HEK293 (cell line): ENCODE results near the gene SMIM22.

Source experiments
- ZNF24 ChIP-seq: fragments of 450-650 bp; formaldehyde crosslinking; IDR thresholded peaks from 2 replicates; pipeline ENCODE4 v1.5.1; 2016; ENCODE audit warnings: missing biosample characterization, missing genetic modification characterization
- ZNF423 ChIP-seq: fragments of 450-650 bp; formaldehyde crosslinking; IDR thresholded peaks from 2 replicates; pipeline ENCODE4 v1.5.1; 2016; ENCODE audit warnings: missing biosample characterization, missing genetic modification characterization
- TF ChIP-seq, protein P1 (sequence below): fragments of 450-650 bp; formaldehyde crosslinking; optimal IDR thresholded peaks from 2 replicates; pipeline ENCODE3; 2016; ENCODE audit warnings: missing biosample characterization, mild to moderate bottlenecking, missing genetic modification characterization
- TF ChIP-seq, protein P2 (sequence below): fragments of 450-650 bp; formaldehyde crosslinking; IDR thresholded peaks from 2 replicates; pipeline ENCODE4 v1.5.1; 2016; ENCODE audit warnings: missing biosample characterization, missing genetic modification characterization
- TF ChIP-seq, protein P3 (sequence below): fragments of 450-650 bp; formaldehyde crosslinking; IDR thresholded peaks from 2 replicates; pipeline ENCODE4 v1.5.1; 2016; ENCODE audit warnings: missing biosample characterization, missing genetic modification characterization
- TF ChIP-seq, protein P4 (sequence below): fragments of 450-650 bp; formaldehyde crosslinking; IDR thresholded peaks from 2 replicates; pipeline ENCODE4 v1.5.1; 2016; ENCODE audit warnings: missing biosample characterization, missing genetic modification characterization

DNA sequence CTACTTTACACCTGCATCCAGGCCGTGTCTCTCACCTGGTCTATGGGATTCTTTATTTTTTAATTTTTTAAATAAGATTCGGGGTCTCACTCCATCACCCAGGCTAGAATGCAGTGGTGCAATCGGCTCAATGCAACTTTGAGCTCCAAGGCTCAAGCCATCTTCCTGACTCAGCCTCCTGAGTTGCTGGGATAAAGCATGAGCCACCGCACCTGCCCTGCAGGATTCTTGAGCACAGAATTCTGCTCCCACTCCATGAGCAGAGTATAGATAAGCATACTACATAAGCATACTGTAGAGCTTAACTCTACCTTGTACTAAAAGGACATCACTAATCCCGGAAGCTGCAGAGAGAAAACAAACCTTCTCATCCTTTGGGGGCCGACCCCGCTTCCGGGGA, 36.4 kb downstream of the SMIM22 start:
- TF ChIP-seq, protein P1, sequence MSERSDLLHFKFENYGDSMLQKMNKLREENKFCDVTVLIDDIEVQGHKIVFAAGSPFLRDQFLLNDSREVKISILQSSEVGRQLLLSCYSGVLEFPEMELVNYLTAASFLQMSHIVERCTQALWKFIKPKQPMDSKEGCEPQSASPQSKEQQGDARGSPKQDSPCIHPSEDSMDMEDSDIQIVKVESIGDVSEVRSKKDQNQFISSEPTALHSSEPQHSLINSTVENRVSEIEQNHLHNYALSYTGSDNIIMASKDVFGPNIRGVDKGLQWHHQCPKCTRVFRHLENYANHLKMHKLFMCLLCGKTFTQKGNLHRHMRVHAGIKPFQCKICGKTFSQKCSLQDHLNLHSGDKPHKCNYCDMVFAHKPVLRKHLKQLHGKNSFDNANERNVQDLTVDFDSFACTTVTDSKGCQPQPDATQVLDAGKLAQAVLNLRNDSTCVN (tag by site-specific recombination) = no peak
- TF ChIP-seq, protein P2, sequence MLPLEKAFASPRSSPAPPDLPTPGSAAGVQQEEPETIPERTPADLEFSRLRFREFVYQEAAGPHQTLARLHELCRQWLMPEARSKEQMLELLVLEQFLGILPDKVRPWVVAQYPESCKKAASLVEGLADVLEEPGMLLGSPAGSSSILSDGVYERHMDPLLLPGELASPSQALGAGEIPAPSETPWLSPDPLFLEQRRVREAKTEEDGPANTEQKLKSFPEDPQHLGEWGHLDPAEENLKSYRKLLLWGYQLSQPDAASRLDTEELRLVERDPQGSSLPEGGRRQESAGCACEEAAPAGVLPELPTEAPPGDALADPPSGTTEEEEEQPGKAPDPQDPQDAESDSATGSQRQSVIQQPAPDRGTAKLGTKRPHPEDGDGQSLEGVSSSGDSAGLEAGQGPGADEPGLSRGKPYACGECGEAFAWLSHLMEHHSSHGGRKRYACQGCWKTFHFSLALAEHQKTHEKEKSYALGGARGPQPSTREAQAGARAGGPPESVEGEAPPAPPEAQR = no peak
- TF ChIP-seq, protein P3, sequence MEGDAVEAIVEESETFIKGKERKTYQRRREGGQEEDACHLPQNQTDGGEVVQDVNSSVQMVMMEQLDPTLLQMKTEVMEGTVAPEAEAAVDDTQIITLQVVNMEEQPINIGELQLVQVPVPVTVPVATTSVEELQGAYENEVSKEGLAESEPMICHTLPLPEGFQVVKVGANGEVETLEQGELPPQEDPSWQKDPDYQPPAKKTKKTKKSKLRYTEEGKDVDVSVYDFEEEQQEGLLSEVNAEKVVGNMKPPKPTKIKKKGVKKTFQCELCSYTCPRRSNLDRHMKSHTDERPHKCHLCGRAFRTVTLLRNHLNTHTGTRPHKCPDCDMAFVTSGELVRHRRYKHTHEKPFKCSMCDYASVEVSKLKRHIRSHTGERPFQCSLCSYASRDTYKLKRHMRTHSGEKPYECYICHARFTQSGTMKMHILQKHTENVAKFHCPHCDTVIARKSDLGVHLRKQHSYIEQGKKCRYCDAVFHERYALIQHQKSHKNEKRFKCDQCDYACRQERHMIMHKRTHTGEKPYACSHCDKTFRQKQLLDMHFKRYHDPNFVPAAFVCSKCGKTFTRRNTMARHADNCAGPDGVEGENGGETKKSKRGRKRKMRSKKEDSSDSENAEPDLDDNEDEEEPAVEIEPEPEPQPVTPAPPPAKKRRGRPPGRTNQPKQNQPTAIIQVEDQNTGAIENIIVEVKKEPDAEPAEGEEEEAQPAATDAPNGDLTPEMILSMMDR = no peak
- TF ChIP-seq, protein P4, sequence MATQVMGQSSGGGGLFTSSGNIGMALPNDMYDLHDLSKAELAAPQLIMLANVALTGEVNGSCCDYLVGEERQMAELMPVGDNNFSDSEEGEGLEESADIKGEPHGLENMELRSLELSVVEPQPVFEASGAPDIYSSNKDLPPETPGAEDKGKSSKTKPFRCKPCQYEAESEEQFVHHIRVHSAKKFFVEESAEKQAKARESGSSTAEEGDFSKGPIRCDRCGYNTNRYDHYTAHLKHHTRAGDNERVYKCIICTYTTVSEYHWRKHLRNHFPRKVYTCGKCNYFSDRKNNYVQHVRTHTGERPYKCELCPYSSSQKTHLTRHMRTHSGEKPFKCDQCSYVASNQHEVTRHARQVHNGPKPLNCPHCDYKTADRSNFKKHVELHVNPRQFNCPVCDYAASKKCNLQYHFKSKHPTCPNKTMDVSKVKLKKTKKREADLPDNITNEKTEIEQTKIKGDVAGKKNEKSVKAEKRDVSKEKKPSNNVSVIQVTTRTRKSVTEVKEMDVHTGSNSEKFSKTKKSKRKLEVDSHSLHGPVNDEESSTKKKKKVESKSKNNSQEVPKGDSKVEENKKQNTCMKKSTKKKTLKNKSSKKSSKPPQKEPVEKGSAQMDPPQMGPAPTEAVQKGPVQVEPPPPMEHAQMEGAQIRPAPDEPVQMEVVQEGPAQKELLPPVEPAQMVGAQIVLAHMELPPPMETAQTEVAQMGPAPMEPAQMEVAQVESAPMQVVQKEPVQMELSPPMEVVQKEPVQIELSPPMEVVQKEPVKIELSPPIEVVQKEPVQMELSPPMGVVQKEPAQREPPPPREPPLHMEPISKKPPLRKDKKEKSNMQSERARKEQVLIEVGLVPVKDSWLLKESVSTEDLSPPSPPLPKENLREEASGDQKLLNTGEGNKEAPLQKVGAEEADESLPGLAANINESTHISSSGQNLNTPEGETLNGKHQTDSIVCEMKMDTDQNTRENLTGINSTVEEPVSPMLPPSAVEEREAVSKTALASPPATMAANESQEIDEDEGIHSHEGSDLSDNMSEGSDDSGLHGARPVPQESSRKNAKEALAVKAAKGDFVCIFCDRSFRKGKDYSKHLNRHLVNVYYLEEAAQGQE (tag by site-specific recombination) = no peak
- TF ChIP-seq ZNF24 (tag by site-specific recombination) (no peak), ZNF423 (no peak)
